ENCODE results near the gene PRR35.

PRR35 gene

GRCh38 chr16:549544-550263 is 10.5 kb upstream of the PRR35 start:
- DNase-seq, result no peak

GRCh38 chr16:551210-551609 is 9.0 kb upstream of the PRR35 start:
- no peak for DNase-seq

GRCh38 chr16:552171-552570 is 8.0 kb upstream of the PRR35 start:
- no peak for DNase-seq

GRCh38 chr16:553601-554296 is 6.4 kb upstream of the PRR35 start:
- no peak for DNase-seq

- no peak for DNase-seq
Measured at GRCh38 chr16:554297-554621, 5.9 kb upstream of the PRR35 start.

- no peak for DNase-seq
Measured at GRCh38 chr16:554640-555365, 5.4 kb upstream of the PRR35 start.

GRCh38 chr16:555528-556473 is 4.4 kb upstream of the PRR35 start:
- DNase-seq, result no peak

- no peak for DNase-seq
Measured at GRCh38 chr16:556474-557173, 3.6 kb upstream of the PRR35 start.

- no peak for DNase-seq
Measured at GRCh38 chr16:557463-558297, 2.5 kb upstream of the PRR35 start.

- DNase-seq, result no peak
Measured at GRCh38 chr16:558298-559020, 1.7 kb upstream of the PRR35 start.

GRCh38 chr16:559021-559380 is 1.2 kb upstream of the PRR35 start:
- no peak for DNase-seq

- no peak for DNase-seq
Measured at GRCh38 chr16:559411-560203, 587 bp upstream of the PRR35 start.

- DNase-seq, result no peak
Measured at GRCh38 chr16:560701-561412, 663 bp downstream of the PRR35 start.

GRCh38 chr16:561413-561794 is 1.2 kb downstream of the PRR35 start:
- no peak for DNase-seq

- no peak for DNase-seq
Measured at GRCh38 chr16:561957-562938, 2.1 kb downstream of the PRR35 start.

- DNase-seq, result no peak
Measured at GRCh38 chr16:563072-563644, 3.0 kb downstream of the PRR35 start.

GRCh38 chr16:564690-565418 is 4.7 kb downstream of the PRR35 start:
- no peak for DNase-seq

All from activated CD4-positive, alpha-beta T cell treated with anti-CD3 and anti-CD28 coated beads for 48 hours (primary cell).